Skin of body (tissue), 2 donors: Measurements from ENCODE around the gene LHX6. TPM values are rescaled to one million over a fixed set of nuclear protein-coding genes. Genes with fewer than 3 reads are reported as not detected.

Experiments used
- DNase-seq: peaks from one replicate; lab custom pipeline; 2025; lab: John Stamatoyannopoulos, UW
- total RNA-seq: library from RNA; depleted of rRNA; stranded (reverse); fragments of >200 nt; gene quantifications from one replicate; pipeline ENCODE4 v1.2.3, GENCODE V29; 2014

LHX6 gene
- total RNA-seq, 1 donor from 2014 or later = 0.99 TPM

GRCh38 chr9:122192914-122193525 is 35.7 kb downstream of the LHX6 start:
- no peak for DNase-seq

GRCh38 chr9:122192261-122192875 is 36.4 kb downstream of the LHX6 start:
- no peak for DNase-seq

GRCh38 chr9:122191584-122191983 is 37.2 kb downstream of the LHX6 start:
- DNase-seq = no peak

DNA sequence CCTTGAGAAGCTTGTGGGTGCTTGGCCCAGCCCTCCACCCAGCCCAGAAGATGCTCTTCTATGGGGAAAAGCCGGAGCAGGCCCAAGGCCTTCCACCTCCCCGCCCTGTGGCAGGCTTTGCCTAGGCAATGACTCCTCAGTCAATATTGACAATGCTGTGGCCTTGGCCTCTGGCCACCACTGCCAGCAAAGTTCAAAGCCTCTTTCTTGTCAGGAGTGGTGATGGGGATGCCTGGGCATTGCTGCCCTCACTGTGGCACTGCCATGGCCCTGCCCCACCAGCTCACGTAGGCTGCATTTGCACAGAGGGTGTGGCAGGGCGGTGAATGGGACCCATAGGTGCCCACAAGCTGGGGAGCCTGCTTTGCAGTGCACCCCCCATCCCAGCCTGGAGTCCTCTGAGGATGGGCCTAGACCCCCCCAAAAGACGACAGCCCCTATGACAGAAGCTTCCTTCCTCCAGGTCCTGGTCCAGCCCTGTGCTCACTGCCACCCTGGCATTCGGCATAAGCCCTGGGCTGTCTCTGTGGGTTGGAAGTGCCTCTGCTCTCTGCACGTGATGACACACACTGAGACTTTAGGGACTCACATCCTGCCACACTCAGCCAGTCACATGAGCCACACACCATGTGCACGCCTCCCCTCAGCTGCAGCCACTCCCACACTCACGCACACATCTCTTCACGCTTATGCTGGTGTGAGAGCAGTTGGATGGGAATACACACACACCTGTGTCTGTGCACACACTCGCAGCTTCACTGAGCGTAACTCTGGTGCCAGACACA is 38.0 kb downstream of the LHX6 start:
- DNase-seq = no peak

GRCh38 chr9:122188369-122188768 is 40.4 kb downstream of the LHX6 start:
- DNase-seq = no peak

DNA sequence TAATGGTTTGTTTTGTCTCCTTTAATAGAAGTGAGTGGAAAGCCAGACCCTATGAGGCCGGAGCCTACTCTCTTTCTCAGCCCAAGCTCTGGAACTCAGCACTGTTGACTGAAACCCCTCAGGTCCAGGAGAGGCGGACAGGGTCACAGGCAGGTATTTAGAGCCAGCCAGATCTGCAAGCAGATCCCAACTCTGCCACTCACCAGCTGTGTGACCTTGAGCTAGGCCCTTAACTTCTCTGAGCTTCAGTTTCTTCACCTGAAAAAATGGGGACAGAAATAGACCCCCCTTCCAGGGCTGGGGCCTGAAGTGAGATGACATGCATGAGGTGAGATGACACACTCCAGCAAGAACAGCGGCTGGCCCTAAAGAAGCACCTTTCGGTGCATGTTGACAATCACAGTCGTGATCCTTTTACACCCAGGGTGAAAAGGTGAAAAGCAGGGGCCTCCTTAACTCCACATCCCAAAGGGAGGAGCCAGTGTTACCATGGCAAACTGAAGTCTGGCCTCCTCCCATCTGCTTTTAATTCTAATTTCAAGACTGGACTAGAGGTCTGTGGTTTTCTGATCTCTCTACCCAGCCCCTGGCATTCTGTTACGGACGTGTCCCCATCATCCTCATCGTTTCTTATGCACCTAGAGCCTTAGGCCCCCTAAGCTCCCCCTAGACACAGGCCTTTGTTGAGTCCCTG is 41.8 kb downstream of the LHX6 start:
- DNase-seq = no peak

- no peak for DNase-seq
These were observed 42.5 kb downstream of the LHX6 start for GRCh38 chr9:122186301-122186700.

GRCh38 chr9:122184551-122184950 is 44.2 kb downstream of the LHX6 start:
- no peak for DNase-seq

GRCh38 chr9:122183501-122183900 is 45.3 kb downstream of the LHX6 start:
- DNase-seq = no peak

- DNase-seq = no peak
These were observed 48.1 kb downstream of the LHX6 start for GRCh38 chr9:122180633-122181032.

DNA sequence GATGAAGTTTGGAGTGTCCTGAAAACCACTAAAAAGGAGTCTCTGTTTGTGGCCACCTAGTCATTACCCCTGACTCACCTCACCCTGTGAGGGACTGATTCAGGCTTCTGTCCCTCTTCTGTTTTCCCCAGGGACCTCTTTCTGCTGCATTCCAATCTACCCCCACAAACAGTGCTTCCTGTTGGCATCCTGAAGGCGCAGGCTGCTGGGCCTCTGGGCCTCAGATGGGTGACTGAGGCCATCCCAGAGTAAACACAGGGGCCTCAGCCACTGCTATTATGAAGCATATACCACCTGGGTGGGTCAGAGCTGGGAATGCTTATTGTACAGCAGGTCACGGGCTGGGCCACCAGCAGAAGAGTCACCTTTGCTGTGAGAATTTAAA is 49.1 kb downstream of the LHX6 start:
- no peak for DNase-seq

DNA sequence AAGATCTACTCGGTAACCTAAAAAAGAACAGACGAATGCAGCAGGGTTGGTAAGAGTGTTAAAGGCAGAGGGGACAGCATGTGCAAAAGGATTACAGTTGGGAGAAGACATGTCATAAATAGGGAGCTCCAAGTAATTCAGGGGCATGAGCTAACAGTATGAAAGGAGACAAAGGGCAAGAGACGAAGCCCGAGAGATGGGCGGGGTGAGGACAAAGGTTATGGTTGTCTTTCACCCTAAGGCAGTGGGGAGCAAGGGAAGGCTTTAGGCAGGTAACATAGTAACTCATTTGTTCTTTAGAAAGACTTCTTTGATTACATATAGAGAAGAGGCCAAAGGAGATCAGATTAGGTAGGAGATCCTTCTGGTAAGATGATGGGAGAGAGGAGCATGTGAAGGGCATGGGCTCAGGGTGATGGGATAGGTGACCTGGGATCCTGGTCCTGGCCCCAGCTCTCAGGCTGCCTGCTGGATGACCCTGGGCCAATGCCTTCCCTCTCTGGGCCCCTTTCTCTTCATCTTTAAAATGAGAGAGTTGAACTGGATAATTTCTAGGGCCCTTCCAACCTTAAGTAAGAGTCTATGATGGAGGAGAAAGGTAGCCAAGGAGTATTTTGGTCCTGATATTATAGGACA is 49.6 kb downstream of the LHX6 start:
- DNase-seq = no peak

- DNase-seq = no peak
These were observed 51.8 kb downstream of the LHX6 start for GRCh38 chr9:122176916-122177315.

DNA sequence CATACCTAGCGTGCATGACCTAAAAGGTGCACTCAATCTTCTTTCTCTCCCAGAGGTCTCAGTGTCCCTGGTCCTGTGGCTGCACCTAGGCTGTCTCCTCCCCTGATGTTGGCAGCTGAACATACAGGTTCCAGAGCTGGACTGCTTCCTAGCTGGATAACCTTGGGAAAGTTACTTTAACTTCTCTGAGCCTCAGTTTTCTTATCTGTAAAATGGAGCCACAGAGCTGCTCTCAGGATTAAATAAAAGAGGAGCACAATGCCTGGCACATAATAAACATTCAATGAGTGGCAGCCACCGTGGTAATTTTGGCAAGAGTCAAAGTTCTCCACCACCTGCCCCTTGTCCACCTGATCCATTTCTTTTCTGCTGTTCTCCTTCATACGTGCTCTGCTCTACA is 55.1 kb downstream of the LHX6 start:
- no peak for DNase-seq

GRCh38 chr9:122172131-122172530 is 56.6 kb downstream of the LHX6 start:
- DNase-seq = no peak

GRCh38 chr9:122168356-122168755 is 60.4 kb downstream of the LHX6 start:
- DNase-seq = no peak

- no peak for DNase-seq
These were observed 64.5 kb downstream of the LHX6 start for GRCh38 chr9:122164286-122164685.

DNA sequence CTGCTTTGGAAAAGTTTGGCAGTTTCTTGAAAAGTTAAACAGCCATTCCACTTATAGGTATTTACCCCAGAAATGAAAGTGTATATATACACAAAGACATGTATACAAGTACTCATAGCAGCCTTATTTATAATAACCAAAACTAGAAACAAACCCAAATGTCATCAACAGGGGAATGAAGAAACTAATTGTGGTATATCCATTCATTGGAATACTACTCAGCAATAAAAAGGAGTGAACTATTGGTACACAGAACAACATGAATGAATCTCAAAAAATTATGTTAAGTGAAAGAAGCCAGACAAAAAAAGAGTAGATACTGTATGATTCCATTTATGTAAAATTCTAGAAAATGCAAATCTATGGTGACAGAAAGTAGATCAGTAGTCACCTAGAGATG is 66.3 kb downstream of the LHX6 start:
- no peak for DNase-seq

- DNase-seq = no peak
These were observed 68.9 kb downstream of the LHX6 start for GRCh38 chr9:122159925-122160246.

DNA sequence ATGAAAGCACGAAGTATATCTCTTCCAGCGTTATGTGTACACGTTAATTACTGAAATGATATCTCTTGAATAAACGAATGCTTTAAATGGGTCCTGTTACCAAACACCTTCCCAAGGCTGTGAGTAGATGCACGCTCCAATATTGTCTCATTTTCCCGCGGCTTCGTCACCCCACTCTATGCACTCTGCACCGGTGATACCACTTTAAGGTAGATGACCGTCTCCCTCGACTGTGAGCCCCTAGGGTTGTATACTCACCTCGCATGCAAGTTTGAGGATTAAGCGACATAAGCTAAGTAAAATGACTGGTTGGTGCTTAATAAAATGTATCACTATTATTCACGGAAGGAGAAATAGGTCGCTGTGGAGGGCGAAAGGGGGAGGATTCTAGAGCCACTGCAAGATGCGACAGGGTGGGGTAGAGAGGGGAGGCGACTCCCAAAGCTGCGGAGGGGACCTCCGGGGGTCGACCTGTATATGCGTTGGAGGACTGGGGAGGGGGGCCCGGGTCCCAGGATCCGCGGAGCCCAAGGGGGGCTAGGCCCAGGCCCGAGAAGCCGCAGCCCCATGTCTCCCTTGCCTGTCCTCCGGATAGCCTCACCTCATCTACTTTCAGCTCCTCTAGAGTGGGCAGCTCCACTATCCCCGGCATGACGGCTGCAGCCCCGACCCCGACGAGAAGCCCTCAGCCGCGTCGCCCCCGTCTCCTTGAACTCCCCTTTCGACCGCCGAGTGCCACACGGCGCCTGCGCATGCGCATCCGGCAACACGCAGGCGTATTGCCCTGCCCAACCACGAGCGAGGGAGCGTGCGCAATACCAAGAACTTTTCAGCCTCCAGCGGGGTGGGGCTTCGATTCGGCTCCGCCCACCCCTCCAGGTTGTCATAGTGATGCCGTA is 69.5 kb downstream of the LHX6 start, which contains the start of the genes MORN5 and NDUFA8:
Gene MORN5 (plus strand): TSS at position 883 of the 899 bp plus-strand sequence. CDS start 65 bp downstream, outside the sequence.
Gene NDUFA8 (minus strand): TSS at position 754 of the 899 bp plus-strand sequence. CDS start 102 bp downstream, at position 652.
- DNase-seq = peak; percentile 96
